GM12878 (cell line): ENCODE measurements around the gene IKBIP. TPM values are rescaled to one million over a fixed set of nuclear protein-coding genes. Genes with fewer than 3 reads are reported as not detected.
A peak's percentile ranks its signal among the peaks of the same experiment; 100 is the strongest.

ENCODE experiments used
- ATAC-seq: fragments of 200-7000 bp; cut with Tn5 transposase; 3 replicates; pipeline ENCODE4 v1.9.1; 2020; ENCODE audit warnings: mild to moderate bottlenecking, moderate library complexity
- BruUV-seq: library from RNA; stranded (reverse); fragments of 400-500 nt; replicated peaks from 2 replicates; lab custom pipeline; 2021; lab: Mats Ljungman, UMichigan
- CTCF ChIA-PET: fragments of 300-600 bp; sonication (Branson Sonifier 250); formaldehyde crosslinking; extraction: SDS; loops from one replicate; lab custom pipeline; 2021; ENCODE audit warnings: inconsistent platforms; lab: Yijun Ruan, JAX
- POLR2A ChIA-PET: fragments of 350-600 bp; formaldehyde crosslinking; extraction: SDS; loops from one replicate; lab custom pipeline; 2021; ENCODE audit warnings: inconsistent platforms; lab: Charles Lee
- RAD21 ChIA-PET: fragments of 300-600 bp; sonication (Branson Sonifier 250); formaldehyde crosslinking; loops from one replicate; lab custom pipeline; 2023; ENCODE audit warnings: antibody characterized with exemption; ENCODE audit not compliant: unreplicated experiment; lab: Charles Lee
- SMC1A ChIA-PET: fragments of 300-600 bp; sonication (Branson Sonifier 250); formaldehyde crosslinking; loops from one replicate; lab custom pipeline; 2023; ENCODE audit not compliant: unreplicated experiment, uncharacterized antibody; lab: Charles Lee
- DNase-seq: peaks from one replicate; pipeline ENCODE4 v3.0.0-alpha.2; 2011; ENCODE audit warnings: low read depth, low spot score
- FAIRE-seq: peaks from 3 replicates; lab custom pipeline; 2011; peaks lifted over from hg19 to GRCh38; lab: Jason Lieb, UNC
- H2AFZ ChIP-seq: 2 replicates; pipeline ENCODE4 v1.6.0; 2011; ENCODE audit warnings: low read depth, low read length, control low read depth; ENCODE audit not compliant: control insufficient read depth
- H3K27ac ChIP-seq: 2 replicates; pipeline ENCODE4 v1.5.1; 2011; ENCODE audit warnings: control low read depth; ENCODE audit not compliant: control insufficient read depth, insufficient read depth
- H3K27me3 ChIP-seq, 2 experiments: replicated peaks in 1 of 2; 2 replicates each; pipeline versions ENCODE4 v1.6.0 to v1.6.1; 2011; ENCODE audit warnings: low read length in 1 of 2; ENCODE audit not compliant: control insufficient read depth in 2 of 2, insufficient read depth in 2 of 2
- H3K36me3 ChIP-seq, 2 experiments: 2 replicates each; pipeline ENCODE4 v1.5.1; 2011; ENCODE audit warnings: low read length in 1 of 2; ENCODE audit not compliant: control insufficient read depth in 2 of 2, insufficient read depth in 2 of 2
- H3K4me1 ChIP-seq: 2 replicates; pipeline ENCODE4 v1.6.1; 2011; ENCODE audit warnings: mild to moderate bottlenecking, low read length, moderate library complexity, mixed read lengths; ENCODE audit not compliant: control insufficient read depth, insufficient read depth
- H3K4me2 ChIP-seq: 2 replicates; pipeline ENCODE4 v1.6.0; 2011; ENCODE audit warnings: control low read depth; ENCODE audit not compliant: control insufficient read depth, insufficient read depth
- H3K4me3 ChIP-seq: fragments of 200-600 bp; sonication (generic); 2 replicates; pipeline ENCODE4 v1.5.1; 2016
- H3K79me2 ChIP-seq: 2 replicates; pipeline ENCODE4 v1.6.0; 2011; ENCODE audit warnings: low read length; ENCODE audit not compliant: control insufficient read depth, insufficient read depth
- H3K9ac ChIP-seq: 2 replicates; pipeline ENCODE4 v1.8.0; 2011; ENCODE audit warnings: low read length, control low read depth, mixed read lengths; ENCODE audit not compliant: control insufficient read depth, insufficient read depth
- H3K9me3 ChIP-seq: replicated peaks from 3 replicates; pipeline ENCODE4 v1.5.1; 2011; ENCODE audit warnings: mild to moderate bottlenecking, low read length; ENCODE audit not compliant: control insufficient read depth, insufficient read depth
- H4K20me1 ChIP-seq: 2 replicates; pipeline ENCODE4 v1.6.0; 2011; ENCODE audit not compliant: control insufficient read depth, insufficient read depth
- ATF3 ChIP-seq: IDR thresholded peaks from 2 replicates; pipeline ENCODE4 v1.6.1; 2011; ENCODE audit warnings: low read depth, mild to moderate bottlenecking, low read length, moderate library complexity, borderline replicate concordance; ENCODE audit errors: extremely low read depth
- CREB1 ChIP-seq: IDR thresholded peaks from 2 replicates; pipeline ENCODE4 v1.6.1; 2012; ENCODE audit warnings: low read depth, mild to moderate bottlenecking, inconsistent platforms
- JUNB ChIP-seq: IDR thresholded peaks from 2 replicates; pipeline ENCODE4 v1.6.1; 2016; ENCODE audit warnings: antibody characterized with exemption, mild to moderate bottlenecking
- NFIC ChIP-seq: IDR thresholded peaks from 2 replicates; pipeline ENCODE4 v1.6.1; 2012; ENCODE audit warnings: low read depth, mild to moderate bottlenecking, inconsistent platforms, low read length, moderate library complexity
- NR2F1 ChIP-seq: fragments of 450-650 bp; conservative IDR thresholded peaks from 2 replicates; pipeline ENCODE4 v1.6.1; 2017; ENCODE audit warnings: mild to moderate bottlenecking
- WGBS: methylation state at CpG from one replicate; pipeline ENCODE4 v1.1.6; 2016; ENCODE audit warnings: low lambda C conversion rate; ENCODE audit not compliant: insufficient replicate concordance, insufficient coverage; ENCODE audit errors: missing lambda C conversion rate; 5-methylcytosine and 5-hydroxymethylcytosine counted together
- in situ Hi-C: fragments of 300-500 bp; cut with MboI; formaldehyde crosslinking; loops from 9 replicates; pipeline ENCODE4 v1.14.3; 2018; ENCODE audit warnings: mixed read lengths
- intact Hi-C: fragments of 100-400 bp; cut with micrococcal nuclease; formaldehyde crosslinking; loops from one replicate; pipeline ENCODE4 v1.14.2; 2022; ENCODE audit not compliant: unreplicated experiment
- polyA plus RNA-seq, 11 experiments: library from polyadenylated mRNA; depleted of rRNA in 4 of 11; unstranded in 6 of 11; stranded (reverse) in 5 of 11; fragments of >200 nt; fragmentation: Nextera tagmentation in 4 of 11; fragmentation: Illumina TruSeq in 1 of 11; extraction: Ambion mirVana in 4 of 11; extraction: Trizol in 1 of 11; gene quantifications; 1 replicate in 1 of 11; 2 replicates in 10 of 11; pipeline versions ENCODE4 v1.2.1 to v1.2.3, GENCODE V29; 2011 to 2016; ENCODE audit warnings: inconsistent platforms in 2 of 11, missing spikeins in 2 of 11, low read depth in 1 of 11
- total RNA-seq, 4 experiments: library from RNA; depleted of rRNA in 3 of 4; stranded (reverse); fragments of >200 nt in 3 of 4; fragmentation: Illumina TruSeq in 1 of 4; extraction: Trizol in 1 of 4; gene quantifications; 2 replicates each; pipeline versions ENCODE4 v1.2.1 to v1.2.3, GENCODE V29; 2013 to 2021

The IKBIP gene
- total and polyA plus RNA-seq, 10 of the 15 experiments (the other 5 are each of a cell fraction or from before 2014, with no cell fraction given) = 5.4 to 34.5 (median 18.4) TPM

- WGBS = 26% methylated on average over 6 of the region's 6 CpGs
- TF ChIP-seq NR2F1 = peak; percentile 35; the same call in 1 of the 2 replicates
- peak; percentile 51; the same call in 1 of the 2 replicates for TF ChIP-seq JUNB
- no peak for TF ChIP-seq ATF3
- peak; percentile 32; the same call in 1 of the 2 replicates for TF ChIP-seq NFIC
- no peak for TF ChIP-seq CREB1
- Histone ChIP-seq H3K4me1 (no peaks in the 10 kb centered on the region; the same call in 1 of the 2 replicates), H3K9me3 (no peaks in the 10 kb centered on the region), H3K79me2 (no peaks in the 10 kb centered on the region; the same call in 1 of the 2 replicates), H3K36me3 (peaks cover 0 to 2% of the 10 kb centered on the region in 2 experiments; a peak in 2 of 4 replicates), H4K20me1 (no peaks in the 10 kb centered on the region), H3K9ac (no peak overlapping the region), H3K27me3 (no peaks in the 10 kb centered on the region), H2AFZ (no peak overlapping the region), H3K4me3 (no peak overlapping the region), H3K4me2 (no peak overlapping the region), H3K27ac (no peak overlapping the region)
- RAD21 ChIA-PET = interaction anchor here (0.5 kb wide), 1 partner anchor 48 kb away, joined by 3 read pairs; no protein-coding TSS in a partner anchor
- CTCF ChIA-PET = interaction anchor here (1.2 to 1.5 kb wide), 3 partner anchors 63 to 90 kb away, joined by 3 to 5 read pairs (median 4); partner anchors contain the start of gene SLC25A3
- POLR2A ChIA-PET = interaction anchor here (0.7 kb wide), 1 partner anchor 17 kb away, joined by 3 read pairs; no protein-coding TSS in a partner anchor
- ATAC-seq (peak; percentile 82), FAIRE-seq (no peak), DNase-seq (no peak)
- in situ Hi-C loops (no loop called here), intact Hi-C loops (no loop called here)
- no TSS peak for BruUV-seq
- SMC1A ChIA-PET = interaction anchor here (0.6 to 1.9 kb wide), 2 partner anchors 46 to 90 kb away, joined by 3 to 5 read pairs; no protein-coding TSS in a partner anchor
Measured at GRCh38 chr12:98656289-98657101, 11.9 kb upstream of the IKBIP start.
